Ectodermal cell (in vitro differentiated cells): Measurements from ENCODE around the gene TGM2. TPM values are rescaled to one million over a fixed set of nuclear protein-coding genes. Genes with fewer than 3 reads are reported as not detected.

Experiments
- H3K27ac ChIP-seq: 2 replicates; pipeline ENCODE4 v1.7.0; 2013; ENCODE audit warnings: mild to moderate bottlenecking, low read depth, low read length; ENCODE audit not compliant: insufficient read depth, poor library complexity, severe bottlenecking
- H3K27me3 ChIP-seq: 2 replicates; pipeline ENCODE4 v1.7.0; 2013; ENCODE audit warnings: mild to moderate bottlenecking, low read length; ENCODE audit not compliant: insufficient read depth, control insufficient read depth, poor library complexity, severe bottlenecking
- H3K36me3 ChIP-seq: one replicate; pipeline ENCODE4 v1.7.0; 2013; ENCODE audit warnings: low read length; ENCODE audit not compliant: control insufficient read depth, insufficient read depth
- H3K4me1 ChIP-seq: one replicate; pipeline ENCODE4 v1.7.0; 2013; ENCODE audit warnings: low read length; ENCODE audit not compliant: control insufficient read depth, insufficient read depth
- H3K4me3 ChIP-seq: 2 replicates; pipeline ENCODE4 v1.7.0; 2013; ENCODE audit warnings: low read depth, low read length, control low read depth; ENCODE audit not compliant: insufficient read depth
- H3K9me3 ChIP-seq: 2 replicates; pipeline ENCODE4 v1.7.0; 2013; ENCODE audit warnings: mild to moderate bottlenecking, low read length, moderate library complexity; ENCODE audit not compliant: control insufficient read depth
- WGBS, 2 experiments: methylation state at CpG; one replicate each; pipeline ENCODE4 v1.1.7; 2013; ENCODE audit warnings: missing lambda C conversion rate in 2 of 2; 5-methylcytosine and 5-hydroxymethylcytosine counted together
- polyA plus RNA-seq, 4 experiments: library from polyadenylated mRNA; stranded (reverse); fragments of 50-300 nt; gene quantifications; one replicate each; pipeline ENCODE4 v1.2.3, GENCODE V29; 2013

Gene TGM2
- 1.1 TPM for polyA plus RNA-seq (2013, experiment 1 of 4)
- polyA plus RNA-seq (2013, experiment 2 of 4) = 2.0 TPM
- polyA plus RNA-seq (2013, experiment 3 of 4) = 2.6 TPM
- 3.0 TPM for polyA plus RNA-seq (2013, experiment 4 of 4)

DNA sequence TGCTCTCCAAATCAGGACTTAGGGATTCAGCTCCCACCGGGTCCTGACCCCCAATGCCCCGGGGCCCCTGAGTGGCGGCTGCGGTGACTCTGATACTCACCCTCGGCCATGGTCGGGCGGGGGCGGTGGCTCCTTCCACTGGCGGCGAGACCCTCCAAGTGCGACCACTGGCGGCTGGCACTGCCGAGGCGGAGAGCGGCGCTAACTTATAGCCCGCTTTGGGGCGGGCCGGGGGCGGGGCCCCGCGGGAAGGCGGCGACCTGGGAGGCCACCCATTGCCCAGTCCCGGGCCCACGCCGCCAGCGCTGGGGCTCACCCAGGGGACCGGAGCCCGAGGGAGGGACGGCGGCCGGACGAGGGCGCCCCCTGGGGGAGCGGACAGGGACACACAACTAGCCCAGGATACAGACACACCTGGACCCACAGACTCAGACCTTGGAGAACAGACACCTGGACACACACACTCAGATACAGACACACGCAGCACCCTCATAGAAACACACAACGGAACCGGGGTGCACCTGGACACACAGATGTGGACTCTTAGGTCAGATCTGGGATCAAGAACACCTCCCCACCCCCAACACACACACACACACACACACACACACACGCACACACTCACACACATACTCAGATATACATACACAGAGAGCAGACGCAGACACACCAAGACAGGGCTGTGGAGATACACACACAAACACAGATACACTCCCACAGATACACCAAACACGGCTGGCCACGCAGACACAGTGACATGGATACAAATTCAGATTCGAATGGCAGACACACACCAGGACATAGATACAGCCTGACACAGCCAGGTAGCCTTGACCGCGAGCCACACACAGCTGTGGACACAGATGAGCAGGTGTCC lies at the start of gene TGM2:
Gene TGM2 (minus strand): TSS at position 182 of the 877 bp plus-strand sequence. CDS start 72 bp downstream, at position 110.
- H3K27ac ChIP-seq = no peak within 1 kb of the TSS
- no peaks in the 10 kb centered on the region for H3K36me3 ChIP-seq
- 16 to 17% methylated on average over 46 of the region's 46 CpGs for WGBS, 2 experiments
- peaks cover 12% of the 10 kb centered on the region for H3K27me3 ChIP-seq
- no peaks in the 10 kb centered on the region for H3K9me3 ChIP-seq
- H3K4me3 ChIP-seq = peak within 1 kb of the TSS; percentile 37
- peaks cover 5% of the 10 kb centered on the region for H3K4me1 ChIP-seq

DNA sequence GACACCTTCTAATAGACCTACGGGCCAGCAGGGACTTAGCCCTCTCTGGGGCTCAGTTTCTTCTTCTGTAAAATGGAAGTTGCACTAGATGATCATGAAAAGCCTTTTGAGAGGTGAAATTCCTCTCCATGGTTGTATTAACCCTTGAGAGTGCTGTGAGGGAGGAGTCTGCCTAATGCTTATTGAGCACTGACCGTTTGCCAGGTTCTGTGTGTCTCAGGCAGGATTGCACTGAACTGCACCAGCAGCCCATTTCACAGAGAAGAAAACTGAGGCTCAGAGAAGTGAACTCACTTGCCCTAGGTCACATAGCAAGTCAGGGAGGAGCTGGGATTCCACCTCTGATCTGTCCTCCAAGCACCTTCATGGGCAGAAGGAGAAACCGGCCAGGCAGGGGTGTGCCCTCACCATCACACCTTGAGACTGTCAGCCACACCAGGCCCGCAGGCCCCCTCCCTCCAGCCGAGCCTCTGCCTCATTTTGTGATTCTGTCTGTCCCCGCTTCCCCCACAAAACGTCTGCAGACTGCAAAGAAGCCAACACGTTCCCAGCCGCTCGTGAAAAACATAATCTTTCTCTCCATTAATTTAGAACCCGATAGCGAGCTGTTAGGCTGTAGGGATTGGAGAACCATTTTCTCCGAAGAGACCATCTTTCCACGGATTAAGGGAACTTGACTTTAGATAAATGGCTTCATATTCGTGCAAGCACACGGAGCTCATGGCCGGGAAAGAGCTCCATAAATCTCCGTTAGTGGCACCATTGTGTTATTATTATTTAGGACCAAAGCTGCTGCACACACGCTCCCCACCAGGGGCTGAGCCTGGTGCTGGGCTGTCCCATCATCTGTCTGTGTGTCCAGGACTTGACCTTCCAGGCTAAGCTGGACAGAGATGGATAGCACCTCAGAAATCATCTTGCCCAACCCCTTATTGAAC lies 49.5 kb upstream of the TGM2 start:
- Histone ChIP-seq H3K36me3 (no peaks in the 10 kb centered on the region), H3K4me1 (peaks cover 5% of the 10 kb centered on the region)
- WGBS, 2 experiments = 89% methylated on average over 19 of the region's 19 CpGs

DNA sequence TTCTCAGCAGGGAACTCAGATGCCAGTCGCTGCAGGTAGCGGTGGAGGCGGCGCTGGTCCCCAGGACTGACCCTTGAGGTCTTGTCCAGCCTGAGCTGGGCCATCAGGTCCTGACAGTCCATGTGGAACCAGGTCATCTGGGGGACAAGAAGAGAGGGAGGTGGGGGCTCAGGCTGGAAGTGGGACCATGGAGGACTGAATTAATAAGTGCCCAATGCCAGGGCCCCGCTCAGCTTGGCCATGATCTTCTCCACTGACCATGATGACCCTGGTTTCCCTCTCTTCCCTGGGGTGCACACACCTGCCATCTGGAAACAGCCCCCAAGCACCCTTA lies 48.5 kb upstream of the TGM2 start:
- Histone ChIP-seq H3K27ac (no peak overlapping the region), H3K4me1 (peaks cover 5% of the 10 kb centered on the region), H3K36me3 (no peaks in the 10 kb centered on the region), H3K9me3 (no peaks in the 10 kb centered on the region), H3K4me3 (no peak overlapping the region), H3K27me3 (no peaks in the 10 kb centered on the region)
- WGBS, 2 experiments = 89 to 91% methylated on average over 5 of the region's 5 CpGs

More for the DNA sequence above, 49.5 kb upstream of the TGM2 start:
- no peak overlapping the region for H3K4me3 ChIP-seq
- H3K27ac ChIP-seq = no peak overlapping the region
- no peaks in the 10 kb centered on the region for H3K27me3 ChIP-seq
- no peaks in the 10 kb centered on the region for H3K9me3 ChIP-seq

DNA sequence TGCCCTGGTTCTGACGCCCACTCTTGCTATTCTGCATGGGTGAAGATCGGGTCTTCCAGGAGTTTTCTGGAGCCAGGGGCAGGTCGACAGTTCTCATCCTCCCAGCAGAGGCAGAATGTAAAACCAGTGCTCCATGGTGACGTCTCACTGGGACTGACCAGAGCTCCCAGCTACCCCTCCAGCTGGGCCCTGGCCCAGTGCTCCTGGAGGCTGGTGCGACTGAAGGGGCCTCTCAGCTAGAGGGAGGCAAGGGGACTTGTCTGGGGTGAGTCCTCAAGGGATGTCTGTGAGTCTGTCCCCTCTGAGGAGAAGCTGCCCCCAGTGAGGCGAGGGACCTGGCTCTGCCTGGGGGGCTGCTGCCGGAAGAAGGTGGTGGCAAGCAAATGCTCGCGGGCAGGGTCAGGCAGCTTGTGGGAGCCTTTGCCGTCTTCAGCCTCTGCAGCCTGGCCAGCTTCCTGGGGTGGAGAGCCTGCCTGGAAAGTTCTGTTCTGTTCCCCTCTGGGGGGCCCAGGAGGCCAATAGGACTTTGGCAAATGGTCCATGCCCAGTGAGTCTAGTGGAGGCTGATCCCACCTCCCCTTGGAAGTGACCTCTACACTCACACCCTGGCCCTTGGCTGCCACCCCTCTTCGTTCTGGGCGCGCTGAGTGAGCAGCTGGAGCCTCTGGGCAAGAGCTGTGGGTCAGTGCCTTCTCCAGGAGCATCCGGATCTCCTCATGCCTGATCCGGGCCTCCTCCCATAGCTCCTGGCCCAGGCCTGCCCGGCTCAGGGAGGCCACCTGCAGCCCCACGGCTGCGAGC lies 47.9 kb upstream of the TGM2 start:
- no peak overlapping the region for H3K27ac ChIP-seq
- no peak overlapping the region for H3K4me3 ChIP-seq
- no peaks in the 10 kb centered on the region for H3K9me3 ChIP-seq
- no peaks in the 10 kb centered on the region for H3K36me3 ChIP-seq
- WGBS, 2 experiments = 82% methylated on average over 18 of the region's 18 CpGs
- H3K27me3 ChIP-seq = no peaks in the 10 kb centered on the region
- H3K4me1 ChIP-seq = peaks cover 4% of the 10 kb centered on the region

DNA sequence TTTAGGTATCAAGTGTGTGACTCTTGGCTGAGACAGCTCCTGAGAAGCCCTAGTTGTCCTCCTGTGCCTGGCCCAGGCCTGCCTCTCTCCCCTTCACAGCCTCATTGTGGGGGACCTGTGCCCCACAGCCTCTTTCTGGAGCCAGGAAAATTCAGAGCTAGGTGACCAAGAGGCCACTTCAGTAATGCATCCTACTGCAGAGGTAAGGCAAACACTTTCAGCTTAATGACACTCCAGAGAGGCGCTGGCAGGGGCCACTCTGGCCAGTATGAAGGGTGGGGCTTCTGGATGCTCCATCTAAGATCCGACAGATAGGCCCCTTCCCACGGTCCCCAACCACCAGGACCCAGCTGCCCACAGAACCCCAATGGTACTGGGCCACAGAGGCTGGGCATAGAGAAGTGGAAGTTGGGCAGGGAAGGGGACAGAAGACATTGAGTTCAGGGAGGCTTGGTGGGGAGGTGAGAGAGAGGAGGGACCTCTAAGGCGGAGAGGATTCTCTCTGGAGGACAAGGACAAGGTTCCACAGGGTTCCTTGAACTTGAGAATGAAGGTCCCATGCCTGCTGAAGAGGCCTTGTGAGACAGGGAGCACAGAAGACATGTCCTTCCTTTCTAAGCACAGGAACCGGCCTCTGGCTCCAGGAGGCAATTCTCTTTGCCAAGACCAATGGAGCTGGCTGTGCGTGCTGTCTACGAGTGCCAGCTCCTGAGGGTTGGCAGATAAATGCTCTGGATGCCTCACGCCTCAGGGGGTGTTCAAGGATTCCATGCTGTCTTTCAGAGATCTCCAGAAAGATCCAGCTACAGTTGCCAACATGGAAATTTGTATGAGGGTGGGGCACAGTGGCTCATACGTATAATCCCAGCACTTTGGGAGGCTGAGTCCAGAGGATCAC lies 46.4 kb upstream of the TGM2 start:
- Histone ChIP-seq H3K36me3 (no peaks in the 10 kb centered on the region), H3K27ac (no peak overlapping the region), H3K4me3 (no peak overlapping the region), H3K4me1 (no peaks in the 10 kb centered on the region), H3K27me3 (no peaks in the 10 kb centered on the region), H3K9me3 (no peaks in the 10 kb centered on the region)
- 87% methylated on average over 9 of the region's 9 CpGs for WGBS, 2 experiments

DNA sequence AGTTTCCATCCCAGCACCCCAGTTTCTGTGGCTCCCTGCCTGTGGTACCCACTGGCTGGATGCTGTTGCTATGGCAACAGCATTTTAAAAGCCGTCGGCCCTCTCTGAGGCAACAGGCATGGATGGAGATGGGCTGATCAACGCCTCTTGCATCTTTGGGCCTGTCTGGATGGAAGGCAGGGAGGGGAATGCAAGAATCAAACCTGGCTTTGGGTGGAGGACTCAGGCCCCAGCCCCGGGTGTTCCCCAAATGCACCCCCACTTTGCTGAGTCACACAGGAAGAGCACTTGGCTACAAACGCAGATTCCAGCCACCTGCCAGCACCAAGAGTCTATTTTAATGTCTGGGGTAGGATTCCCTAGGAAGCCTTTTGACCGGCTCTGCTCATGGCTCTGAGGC lies 45.7 kb upstream of the TGM2 start:
- Histone ChIP-seq H3K4me3 (no peak overlapping the region), H3K27ac (no peak overlapping the region), H3K4me1 (no peaks in the 10 kb centered on the region), H3K27me3 (no peaks in the 10 kb centered on the region), H3K9me3 (no peaks in the 10 kb centered on the region), H3K36me3 (no peaks in the 10 kb centered on the region)
- WGBS, 2 experiments = 78 to 84% methylated on average over 6 of the region's 6 CpGs

DNA sequence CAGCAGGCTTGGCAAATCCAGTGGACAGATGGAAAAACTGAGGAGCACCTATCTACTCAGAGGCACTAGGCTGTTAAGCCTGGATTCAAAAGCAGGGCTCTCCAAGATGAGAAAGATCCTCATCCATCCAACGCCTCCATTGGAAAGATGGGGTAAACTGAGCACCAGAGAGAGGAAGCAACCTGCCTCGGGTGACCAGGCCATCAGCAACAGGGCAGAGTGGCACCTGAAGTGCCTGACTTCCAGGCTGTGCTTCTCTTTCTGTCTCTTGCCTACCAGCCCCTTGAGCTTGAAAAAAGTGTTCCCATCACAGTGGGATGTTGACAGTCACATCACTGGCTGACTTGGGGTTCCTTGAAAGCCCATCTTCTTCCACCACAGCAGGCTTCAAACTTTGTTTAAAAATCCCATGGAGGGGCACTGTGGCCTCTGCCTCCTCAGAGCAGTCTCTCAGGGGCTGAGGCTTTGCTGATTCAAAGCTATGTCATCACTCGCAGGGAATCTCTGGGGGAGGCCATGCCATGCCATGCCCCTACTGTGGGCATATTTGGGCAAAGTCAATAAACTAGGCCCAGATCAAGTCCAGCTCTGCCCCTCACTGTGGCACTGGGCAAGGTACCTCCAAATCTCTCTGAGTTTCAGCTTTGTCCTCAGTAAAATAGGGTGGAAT lies 44.8 kb upstream of the TGM2 start:
- Histone ChIP-seq H3K27me3 (no peaks in the 10 kb centered on the region), H3K27ac (no peak overlapping the region), H3K4me1 (no peaks in the 10 kb centered on the region), H3K4me3 (no peak overlapping the region), H3K9me3 (no peaks in the 10 kb centered on the region), H3K36me3 (no peaks in the 10 kb centered on the region)
- WGBS, 2 experiments = 89 to 90% methylated on average over 3 of the region's 3 CpGs

DNA sequence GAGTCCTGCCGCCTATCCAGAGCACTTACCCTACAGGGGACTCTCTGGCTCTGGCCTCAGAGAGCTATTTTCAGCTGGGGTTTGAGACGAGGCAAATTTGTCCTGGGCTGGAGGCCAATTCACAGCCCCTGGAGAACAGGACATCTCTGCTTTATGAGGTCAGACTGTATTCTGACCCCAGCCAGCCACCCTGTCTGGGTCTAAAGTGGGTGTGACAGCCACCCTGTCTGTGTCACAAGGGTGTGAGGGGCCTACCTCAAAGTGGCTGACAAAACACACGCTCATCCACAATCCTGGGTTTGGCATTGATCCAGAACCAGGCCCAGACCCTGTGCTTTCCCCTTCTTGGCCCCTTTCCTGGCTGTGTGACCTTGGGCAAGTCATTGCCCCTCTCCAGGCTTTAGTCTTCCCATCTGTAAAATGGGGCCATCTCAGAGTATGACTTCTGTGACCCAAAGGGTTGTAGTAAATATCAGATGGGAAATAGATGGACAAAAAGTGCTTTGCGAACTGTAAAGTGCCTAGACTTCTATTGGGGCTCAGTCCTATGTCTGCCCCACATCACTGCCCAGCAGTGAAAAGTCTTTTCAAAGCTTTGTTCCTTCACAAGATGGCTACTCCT lies 44.1 kb upstream of the TGM2 start:
- Histone ChIP-seq H3K36me3 (no peaks in the 10 kb centered on the region), H3K27ac (no peak overlapping the region)
- 84 to 91% methylated on average over 4 of the region's 4 CpGs for WGBS, 2 experiments

More for the DNA sequence above, 44.1 kb upstream of the TGM2 start:
- Histone ChIP-seq H3K4me1 (no peaks in the 10 kb centered on the region), H3K27me3 (no peaks in the 10 kb centered on the region), H3K4me3 (no peak overlapping the region), H3K9me3 (no peaks in the 10 kb centered on the region)
